Measurements from ENCODE around the gene CPZ. TPM values are rescaled to one million over a fixed set of nuclear protein-coding genes. Genes with fewer than 3 reads are reported as not detected.

CPZ gene
- total RNA-seq, 2 experiments from 2014 or later = not detected

DNA sequence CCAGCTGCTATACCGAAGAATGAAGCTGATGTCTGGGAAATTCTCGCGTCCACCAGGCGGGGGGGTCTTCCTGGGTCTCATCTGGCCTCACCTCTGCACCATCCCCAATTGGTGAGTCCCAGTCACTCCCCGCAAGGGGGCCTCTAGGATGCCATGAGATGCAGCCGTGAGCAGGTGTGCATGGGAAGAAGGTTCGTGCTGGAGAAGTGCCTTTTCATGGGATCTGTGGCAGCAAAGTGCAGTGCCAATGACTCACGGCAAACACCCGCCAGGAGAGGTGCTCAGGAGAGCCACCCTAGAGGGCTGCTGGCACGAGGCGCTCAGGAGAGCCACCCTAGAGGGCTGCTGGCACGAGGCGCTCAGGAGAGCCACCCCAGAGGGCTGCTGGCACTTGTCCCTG lies 55.1 kb downstream of the CPZ start:
- POLR2A ChIA-PET = no interaction called here
- intact Hi-C loops (cut with micrococcal nuclease) = no loop called here
- Mint-ChIP-seq H3K27me3 (no peaks in the 10 kb centered on the region), H3K27ac (no peak overlapping the region), H3K36me3 (ENCODE audit: low read depth) (no peaks in the 10 kb centered on the region), H3K4me1 (ENCODE audit: low read depth) (no peaks in the 10 kb centered on the region), H3K4me3 (no peak overlapping the region), H3K9me3 (no peaks in the 10 kb centered on the region)
- ATAC-seq (no peak), DNase-seq (no peak)
- CTCF ChIA-PET = no interaction called here
- TF ChIP-seq, protein P1, sequence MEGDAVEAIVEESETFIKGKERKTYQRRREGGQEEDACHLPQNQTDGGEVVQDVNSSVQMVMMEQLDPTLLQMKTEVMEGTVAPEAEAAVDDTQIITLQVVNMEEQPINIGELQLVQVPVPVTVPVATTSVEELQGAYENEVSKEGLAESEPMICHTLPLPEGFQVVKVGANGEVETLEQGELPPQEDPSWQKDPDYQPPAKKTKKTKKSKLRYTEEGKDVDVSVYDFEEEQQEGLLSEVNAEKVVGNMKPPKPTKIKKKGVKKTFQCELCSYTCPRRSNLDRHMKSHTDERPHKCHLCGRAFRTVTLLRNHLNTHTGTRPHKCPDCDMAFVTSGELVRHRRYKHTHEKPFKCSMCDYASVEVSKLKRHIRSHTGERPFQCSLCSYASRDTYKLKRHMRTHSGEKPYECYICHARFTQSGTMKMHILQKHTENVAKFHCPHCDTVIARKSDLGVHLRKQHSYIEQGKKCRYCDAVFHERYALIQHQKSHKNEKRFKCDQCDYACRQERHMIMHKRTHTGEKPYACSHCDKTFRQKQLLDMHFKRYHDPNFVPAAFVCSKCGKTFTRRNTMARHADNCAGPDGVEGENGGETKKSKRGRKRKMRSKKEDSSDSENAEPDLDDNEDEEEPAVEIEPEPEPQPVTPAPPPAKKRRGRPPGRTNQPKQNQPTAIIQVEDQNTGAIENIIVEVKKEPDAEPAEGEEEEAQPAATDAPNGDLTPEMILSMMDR (IDR thresholded peaks at IDR 0.05) = no peak

DNA sequence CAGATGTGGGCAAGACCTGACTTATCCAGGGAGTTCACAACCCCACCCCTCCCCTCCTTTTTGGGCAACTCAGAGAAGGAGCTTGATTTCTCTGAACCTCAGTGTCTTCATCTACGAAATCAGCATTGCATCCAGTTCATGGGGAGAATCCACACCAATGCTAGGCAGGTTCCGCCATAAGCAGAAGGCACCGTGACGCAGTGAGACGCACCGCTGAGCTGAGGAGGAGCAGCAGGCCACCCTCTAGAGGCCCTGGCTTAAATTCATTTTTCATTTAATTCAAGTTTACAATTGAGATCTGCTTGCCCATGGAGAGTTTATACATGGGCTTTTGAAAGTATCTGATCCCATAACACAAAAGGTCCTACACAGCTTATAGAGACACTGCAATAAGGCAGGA lies 55.7 kb downstream of the CPZ start:
- no peaks in the 10 kb centered on the region for H3K4me1 Mint-ChIP-seq (ENCODE audit: low read depth)
- no peaks in the 10 kb centered on the region for H3K9me3 Mint-ChIP-seq
- ATAC-seq (no peak), DNase-seq (no peak)
- TF ChIP-seq, protein P1 (IDR thresholded peaks at IDR 0.05) = no peak
- no peaks in the 10 kb centered on the region for H3K36me3 Mint-ChIP-seq (ENCODE audit: low read depth)
- intact Hi-C loops (cut with micrococcal nuclease) = no loop called here
- ChIA-PET CTCF (no interaction called here), POLR2A (no interaction called here)
- H3K27me3 Mint-ChIP-seq = no peaks in the 10 kb centered on the region
- no peak overlapping the region for H3K4me3 Mint-ChIP-seq
- no peak overlapping the region for H3K27ac Mint-ChIP-seq

DNA sequence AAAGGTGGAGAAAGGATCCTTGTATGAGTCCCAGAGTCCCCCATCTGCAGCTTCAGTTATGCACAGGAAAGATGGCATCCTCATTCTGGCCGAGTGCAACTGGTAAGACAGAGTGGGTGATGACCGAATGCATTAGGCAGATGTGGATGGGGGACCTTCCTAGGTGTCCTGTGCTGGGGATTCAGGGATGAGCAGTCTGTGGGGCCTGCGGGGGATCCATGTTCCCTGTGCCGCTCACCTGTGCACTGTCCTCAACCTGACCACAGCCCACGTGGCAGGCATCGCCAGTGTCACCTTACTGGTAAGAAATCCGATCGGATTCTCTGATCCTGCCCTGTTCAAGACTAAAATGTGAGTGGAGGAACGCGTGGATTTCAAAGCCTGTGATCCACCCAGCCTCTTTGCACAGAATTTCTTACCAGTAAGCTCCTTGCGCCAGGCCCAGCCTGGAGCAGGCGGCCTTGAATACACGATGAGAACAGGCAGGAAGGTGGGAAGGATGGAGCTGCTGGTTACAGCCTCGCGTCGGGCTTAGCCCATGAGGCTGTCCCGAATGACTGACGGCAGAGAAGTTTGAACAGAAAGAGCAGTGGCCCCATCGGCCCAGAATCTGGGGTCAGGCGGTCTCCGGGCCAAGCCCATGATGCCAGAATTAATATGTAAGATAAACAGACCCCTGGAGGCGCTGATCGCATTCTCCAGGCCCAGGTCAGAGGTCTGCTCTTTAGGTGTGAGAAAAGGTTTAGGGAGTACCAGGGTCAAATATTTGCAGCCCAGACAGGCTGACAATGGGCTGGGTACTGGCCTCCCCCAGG lies 56.5 kb downstream of the CPZ start:
- Mint-ChIP-seq H3K36me3 (ENCODE audit: low read depth) (no peaks in the 10 kb centered on the region), H3K27ac (no peak overlapping the region), H3K4me3 (no peak overlapping the region), H3K27me3 (no peaks in the 10 kb centered on the region), H3K4me1 (ENCODE audit: low read depth) (no peaks in the 10 kb centered on the region), H3K9me3 (no peaks in the 10 kb centered on the region)
- ChIA-PET POLR2A (no interaction called here), CTCF (no interaction called here)
- ATAC-seq (no peak), DNase-seq (no peak)
- TF ChIP-seq, protein P1 (IDR thresholded peaks at IDR 0.05) = no peak
- intact Hi-C loops (cut with micrococcal nuclease) = no loop called here

DNA sequence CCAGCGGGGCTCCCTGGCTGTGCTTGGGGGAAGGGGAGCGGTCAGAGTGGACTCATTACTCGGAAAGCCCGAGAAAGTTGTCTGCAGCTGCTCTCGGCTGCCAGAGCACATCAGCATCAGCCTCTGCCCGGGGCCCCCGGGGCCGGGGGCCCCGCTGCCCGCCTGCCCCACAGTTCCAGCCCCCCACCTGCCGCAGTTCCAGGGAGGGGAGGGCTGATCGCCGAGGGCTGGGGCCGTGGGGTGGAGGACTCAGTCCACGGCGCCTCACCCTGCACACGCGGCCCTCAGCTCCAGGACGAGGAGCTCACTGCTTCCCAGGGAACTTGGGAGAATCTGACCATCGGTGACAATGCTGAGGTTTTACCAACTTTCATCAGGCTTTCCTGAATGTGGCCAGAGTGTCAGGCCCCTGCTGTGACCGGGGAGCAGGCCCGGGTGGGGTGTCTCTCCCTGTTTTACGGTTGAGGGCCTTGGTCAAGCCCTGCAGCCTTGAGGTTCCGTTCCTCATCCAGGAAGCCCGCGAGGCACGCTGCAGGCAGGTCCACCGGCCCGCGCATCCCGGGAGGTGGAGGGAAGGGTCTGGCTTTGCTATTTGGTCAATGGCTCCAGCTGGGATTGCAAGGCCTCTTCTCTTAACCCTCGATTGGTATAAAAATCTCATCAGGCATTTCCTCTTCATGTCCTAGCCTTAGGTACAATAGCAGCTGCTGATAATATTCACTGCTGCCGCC lies 57.2 kb downstream of the CPZ start:
- ChIA-PET POLR2A (no interaction called here), CTCF (no interaction called here)
- DNase-seq (no peak), ATAC-seq (no peak)
- intact Hi-C loops (cut with micrococcal nuclease) = no loop called here
- Mint-ChIP-seq H3K36me3 (ENCODE audit: low read depth) (no peaks in the 10 kb centered on the region), H3K4me1 (ENCODE audit: low read depth) (no peaks in the 10 kb centered on the region), H3K27ac (no peak overlapping the region), H3K9me3 (peaks cover 3% of the 10 kb centered on the region), H3K4me3 (no peak overlapping the region), H3K27me3 (no peaks in the 10 kb centered on the region)
- TF ChIP-seq, protein P1 (IDR thresholded peaks at IDR 0.05) = no peak

GRCh38 chr4:8651661-8652180 lies 59.2 kb downstream of the CPZ start:
- no peaks in the 10 kb centered on the region for H3K4me1 Mint-ChIP-seq (ENCODE audit: low read depth)
- no peak overlapping the region for H3K27ac Mint-ChIP-seq
- no peaks in the 10 kb centered on the region for H3K36me3 Mint-ChIP-seq (ENCODE audit: low read depth)
- ChIA-PET CTCF (interaction anchor here (1.2 kb wide), 1 partner anchor 266 kb away, joined by 4 read pairs; no protein-coding TSS in a partner anchor), POLR2A (interaction anchor here (0.7 kb wide), 1 partner anchor 45 kb away, joined by 3 read pairs; no protein-coding TSS in a partner anchor)
- intact Hi-C loops (cut with micrococcal nuclease) = no loop called here
- TF ChIP-seq, protein P1 (IDR thresholded peaks at IDR 0.05) = no peak
- DNase-seq = no peak
- peaks cover 3% of the 10 kb centered on the region for H3K9me3 Mint-ChIP-seq
- no peak overlapping the region for H3K4me3 Mint-ChIP-seq
- H3K27me3 Mint-ChIP-seq = no peaks in the 10 kb centered on the region
- ATAC-seq = no peak

All from activated CD8-positive, alpha-beta T cell treated with anti-CD3 and anti-CD28 coated beads for 36 hours (primary cell).